SU-DHL-6 (cell line): Measurements from ENCODE around the gene TOM1L2.

ENCODE experiments used
- EZH2phosphoT487 ChIP-seq: fragments of 200-600 bp; sonication (generic), shearing (Covaris generic); conservative IDR thresholded peaks from 2 replicates; pipeline ENCODE4 v1.6.1; 2018; ENCODE audit warnings: mild to moderate bottlenecking, antibody characterized with exemption, low read length, moderate library complexity, mixed read lengths
- TF ChIP-seq, protein P1 (sequence below): fragments of 200-600 bp; sonication (generic); IDR thresholded peaks from one replicate; pipeline ENCODE4 v1.5.1; 2017; ENCODE audit warnings: antibody characterized with exemption, mild to moderate bottlenecking, low read length, moderate library complexity; ENCODE audit not compliant: insufficient read depth, poor library complexity, severe bottlenecking

DNA sequence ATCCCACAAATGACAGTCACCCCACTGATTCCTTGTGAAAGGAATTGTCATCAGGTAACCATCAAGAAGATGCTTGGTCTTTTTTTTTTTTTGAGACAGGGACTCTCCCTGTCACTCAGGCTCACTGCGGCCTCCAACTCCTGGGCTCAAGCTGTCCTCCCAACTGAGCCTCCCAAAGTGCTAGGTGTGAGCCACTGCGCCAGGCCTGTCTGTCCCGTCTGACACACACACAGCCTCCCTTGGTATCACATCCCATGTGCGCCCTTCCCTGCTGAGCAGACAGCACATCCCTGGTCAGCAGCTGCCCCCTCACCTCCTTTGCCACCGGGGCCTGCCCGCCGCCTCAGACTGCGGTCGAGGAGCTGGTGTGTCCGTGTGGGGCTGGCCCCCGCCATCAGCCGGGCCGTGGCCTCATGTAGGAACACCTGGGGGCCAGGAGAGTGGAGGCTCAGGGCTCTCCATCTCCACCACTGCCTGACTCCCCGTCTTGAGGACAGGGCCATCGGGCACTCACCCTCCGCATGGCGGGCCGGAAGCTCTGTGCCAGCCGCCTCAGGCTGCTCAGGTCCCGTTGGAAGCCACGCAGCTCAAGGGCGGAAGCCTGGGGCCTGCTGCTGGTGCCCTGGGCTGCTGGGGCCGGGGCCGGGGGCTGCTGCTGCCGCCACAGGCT is 159.0 kb downstream of the TOM1L2 start:
- TF ChIP-seq, protein P1, sequence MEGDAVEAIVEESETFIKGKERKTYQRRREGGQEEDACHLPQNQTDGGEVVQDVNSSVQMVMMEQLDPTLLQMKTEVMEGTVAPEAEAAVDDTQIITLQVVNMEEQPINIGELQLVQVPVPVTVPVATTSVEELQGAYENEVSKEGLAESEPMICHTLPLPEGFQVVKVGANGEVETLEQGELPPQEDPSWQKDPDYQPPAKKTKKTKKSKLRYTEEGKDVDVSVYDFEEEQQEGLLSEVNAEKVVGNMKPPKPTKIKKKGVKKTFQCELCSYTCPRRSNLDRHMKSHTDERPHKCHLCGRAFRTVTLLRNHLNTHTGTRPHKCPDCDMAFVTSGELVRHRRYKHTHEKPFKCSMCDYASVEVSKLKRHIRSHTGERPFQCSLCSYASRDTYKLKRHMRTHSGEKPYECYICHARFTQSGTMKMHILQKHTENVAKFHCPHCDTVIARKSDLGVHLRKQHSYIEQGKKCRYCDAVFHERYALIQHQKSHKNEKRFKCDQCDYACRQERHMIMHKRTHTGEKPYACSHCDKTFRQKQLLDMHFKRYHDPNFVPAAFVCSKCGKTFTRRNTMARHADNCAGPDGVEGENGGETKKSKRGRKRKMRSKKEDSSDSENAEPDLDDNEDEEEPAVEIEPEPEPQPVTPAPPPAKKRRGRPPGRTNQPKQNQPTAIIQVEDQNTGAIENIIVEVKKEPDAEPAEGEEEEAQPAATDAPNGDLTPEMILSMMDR = no peak
- no peak for TF ChIP-seq EZH2phosphoT487
